Activated CD4-positive, alpha-beta T cell treated with anti-CD3 and anti-CD28 coated beads for 1 hour (primary cell): ENCODE results near the gene LIG3.
A peak's percentile ranks its signal among the peaks of the same experiment; 100 is the strongest.
"Not testable (repeated sequence)": the region's sequence is repeated elsewhere in the genome, so short reads cannot be mapped to it uniquely, and the experiment has no call there.

Experiments used
- DNase-seq: peaks from one replicate; pipeline ENCODE4 v3.0.0-alpha.2; 2020

LIG3 gene

GRCh38 chr17:35045458-35045979, 65.2 kb downstream of the LIG3 start:
- not testable (repeated sequence) for DNase-seq

- DNase-seq: no peak
Measured at GRCh38 chr17:35046245-35046644, 65.9 kb downstream of the LIG3 start.

- DNase-seq: peak; percentile 26
Measured at GRCh38 chr17:35046740-35047283, 66.5 kb downstream of the LIG3 start.

GRCh38 chr17:35048685-35049379, 68.5 kb downstream of the LIG3 start:
- no peak for DNase-seq

GRCh38 chr17:35050170-35050569, 69.9 kb downstream of the LIG3 start:
- no peak for DNase-seq

GRCh38 chr17:35051183-35051578, 70.9 kb downstream of the LIG3 start:
- no peak for DNase-seq

GRCh38 chr17:35051579-35052240, 71.4 kb downstream of the LIG3 start:
- DNase-seq: no peak

GRCh38 chr17:35052241-35052610, 71.9 kb downstream of the LIG3 start:
- DNase-seq: no peak

GRCh38 chr17:35052780-35053179, 72.5 kb downstream of the LIG3 start:
- DNase-seq: no peak

GRCh38 chr17:35053204-35053603, 72.9 kb downstream of the LIG3 start:
- DNase-seq: no peak

- DNase-seq: no peak
Measured at GRCh38 chr17:35056013-35056412, 75.7 kb downstream of the LIG3 start.

GRCh38 chr17:35057332-35057915, 77.1 kb downstream of the LIG3 start:
- DNase-seq: no peak
